Measurements from ENCODE around the gene EXD3. TPM values are rescaled to one million over a fixed set of nuclear protein-coding genes. Genes with fewer than 3 reads are reported as not detected.
A peak's percentile ranks its signal among the peaks of the same experiment; 100 is the strongest.

EXD3 gene
- total RNA-seq, 1 donor from 2014 or later = 11.3 TPM

DNA sequence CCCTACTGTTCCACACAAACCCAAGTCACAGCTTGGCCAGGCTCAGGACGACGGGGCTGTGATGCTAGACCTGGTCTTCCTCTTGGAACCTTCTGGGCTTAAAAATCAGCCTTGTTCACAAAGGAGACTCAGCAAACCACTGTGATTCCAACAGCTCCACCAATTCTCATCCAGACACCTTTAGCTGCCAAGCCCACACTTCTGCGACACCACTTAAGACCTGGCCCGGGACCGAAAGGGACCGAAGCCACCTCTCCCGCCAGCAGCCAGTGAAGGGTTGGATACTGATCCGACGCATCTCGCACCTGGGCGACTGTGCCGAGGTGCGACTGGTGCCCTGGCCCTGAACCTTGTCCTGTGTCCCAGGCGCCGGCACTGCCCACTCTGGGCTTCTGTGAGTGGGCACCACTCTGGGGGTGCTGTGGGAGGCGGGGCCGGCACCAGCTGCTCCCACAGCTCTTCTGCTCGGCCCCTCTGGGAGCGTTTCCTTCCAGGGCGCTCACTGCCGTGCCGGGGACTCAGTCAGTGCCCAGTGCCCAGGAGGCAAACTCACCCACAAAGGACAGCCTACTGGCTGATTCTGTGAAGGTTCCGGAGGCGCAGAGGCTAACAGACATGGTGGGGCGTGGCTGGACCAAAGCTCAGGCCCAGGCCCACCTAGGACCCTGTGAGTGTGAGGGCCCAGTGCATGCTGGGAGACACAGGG lies 50.9 kb downstream of the EXD3 start:
- DNase-seq (ENCODE audit: low spot score) = no peak
- intact Hi-C loops (cut with DNase I) = no loop called here

DNA sequence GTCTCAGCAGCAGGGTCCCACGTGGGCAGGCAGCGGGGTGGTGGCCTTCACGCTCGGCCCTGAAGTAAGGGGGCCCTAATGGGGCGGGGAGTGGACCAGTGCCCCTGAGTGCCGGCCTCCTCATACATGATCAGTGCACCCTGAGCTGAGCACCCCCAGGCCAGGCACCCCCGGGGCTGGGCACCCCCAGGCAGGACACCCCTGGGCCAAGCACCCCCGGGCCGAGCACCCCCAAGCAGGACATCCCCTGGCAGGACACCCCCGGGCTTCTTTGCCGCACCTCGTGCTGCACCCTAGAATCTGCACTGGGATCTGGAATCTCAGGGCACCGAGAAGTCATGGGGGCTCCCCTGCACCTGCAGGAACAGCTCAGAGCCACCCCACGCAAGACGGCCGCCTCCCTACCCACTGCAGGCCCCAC lies 51.4 kb downstream of the EXD3 start:
- intact Hi-C loops (cut with DNase I) = no loop called here
- DNase-seq (ENCODE audit: low spot score) = no peak

DNA sequence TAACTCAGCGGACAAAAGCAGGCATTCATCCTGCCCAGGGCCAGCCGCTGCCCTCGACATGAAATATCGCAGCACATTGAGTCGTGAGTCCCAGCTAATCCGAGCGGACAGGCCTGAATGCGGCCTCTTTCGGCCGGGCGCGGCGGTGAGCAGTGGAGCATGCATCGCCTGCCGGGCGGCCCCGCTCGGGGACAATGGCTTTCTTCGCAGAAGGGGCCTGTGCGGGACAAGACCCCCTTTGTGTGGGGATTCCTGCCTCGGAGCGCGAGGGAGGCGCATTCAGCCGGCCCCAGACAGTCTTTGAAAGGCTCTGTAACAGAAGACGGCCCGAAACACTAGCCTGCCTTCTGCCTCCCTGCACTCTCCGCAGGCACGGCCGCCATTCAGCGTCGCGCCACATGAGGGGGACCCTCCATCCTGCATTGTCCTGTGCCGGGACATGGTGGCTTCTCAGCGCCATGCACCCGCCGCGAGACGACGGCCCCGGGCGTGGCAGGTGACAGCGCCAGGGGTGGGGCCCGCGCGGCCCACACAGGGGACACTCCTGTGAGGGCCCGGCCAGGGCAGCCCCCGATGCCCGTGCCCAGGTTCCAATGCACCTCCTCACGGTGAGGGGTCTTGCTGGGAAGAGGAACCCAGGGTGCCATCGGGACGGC lies 52.0 kb downstream of the EXD3 start:
- peak; percentile 64 for DNase-seq (ENCODE audit: low spot score)
- intact Hi-C loops (cut with DNase I) = no loop called here

DNA sequence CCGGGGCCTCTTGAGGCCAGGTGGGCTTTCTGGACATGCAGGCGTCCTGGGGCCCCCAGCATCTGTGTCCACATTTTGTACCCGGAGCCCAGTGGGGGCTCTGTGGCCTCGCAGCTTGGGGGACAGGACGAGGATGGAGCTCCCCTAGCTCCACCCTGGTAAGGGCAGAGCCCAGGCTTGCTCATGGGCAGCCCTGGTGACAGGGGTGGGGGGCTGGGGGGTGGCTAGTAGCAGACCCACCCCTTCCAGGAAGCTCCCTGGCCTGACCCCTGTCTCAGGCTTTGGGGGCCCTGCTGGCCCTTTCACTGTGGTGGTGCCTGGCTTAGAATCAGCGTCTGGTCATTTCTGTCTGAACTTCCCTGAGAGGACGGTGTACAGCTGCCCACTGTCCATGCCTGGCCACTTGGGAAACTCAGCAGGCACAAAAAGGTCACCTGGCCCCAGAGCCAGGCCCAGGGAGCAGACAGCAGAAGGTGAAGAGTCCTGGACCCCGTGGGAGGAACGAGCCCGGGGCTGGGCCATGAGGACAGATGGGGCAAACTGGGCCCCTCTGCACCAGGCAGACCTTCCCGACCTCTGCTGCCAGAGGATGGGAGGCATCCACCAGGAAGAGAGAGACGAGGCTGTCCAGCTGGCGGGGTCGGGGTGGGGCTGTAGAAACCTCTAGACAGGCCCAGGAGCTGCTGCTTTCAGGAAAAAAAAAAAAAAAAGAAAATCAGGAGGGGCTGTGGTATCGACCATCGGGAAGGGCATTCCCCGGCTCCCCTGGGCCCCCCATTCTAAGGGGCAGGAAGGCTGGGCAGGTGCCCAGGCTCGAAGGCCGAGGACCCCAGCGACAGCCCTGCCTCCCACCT lies 52.8 kb downstream of the EXD3 start:
- intact Hi-C loops (cut with DNase I) = no loop called here
- DNase-seq (ENCODE audit: low spot score) = no peak

DNA sequence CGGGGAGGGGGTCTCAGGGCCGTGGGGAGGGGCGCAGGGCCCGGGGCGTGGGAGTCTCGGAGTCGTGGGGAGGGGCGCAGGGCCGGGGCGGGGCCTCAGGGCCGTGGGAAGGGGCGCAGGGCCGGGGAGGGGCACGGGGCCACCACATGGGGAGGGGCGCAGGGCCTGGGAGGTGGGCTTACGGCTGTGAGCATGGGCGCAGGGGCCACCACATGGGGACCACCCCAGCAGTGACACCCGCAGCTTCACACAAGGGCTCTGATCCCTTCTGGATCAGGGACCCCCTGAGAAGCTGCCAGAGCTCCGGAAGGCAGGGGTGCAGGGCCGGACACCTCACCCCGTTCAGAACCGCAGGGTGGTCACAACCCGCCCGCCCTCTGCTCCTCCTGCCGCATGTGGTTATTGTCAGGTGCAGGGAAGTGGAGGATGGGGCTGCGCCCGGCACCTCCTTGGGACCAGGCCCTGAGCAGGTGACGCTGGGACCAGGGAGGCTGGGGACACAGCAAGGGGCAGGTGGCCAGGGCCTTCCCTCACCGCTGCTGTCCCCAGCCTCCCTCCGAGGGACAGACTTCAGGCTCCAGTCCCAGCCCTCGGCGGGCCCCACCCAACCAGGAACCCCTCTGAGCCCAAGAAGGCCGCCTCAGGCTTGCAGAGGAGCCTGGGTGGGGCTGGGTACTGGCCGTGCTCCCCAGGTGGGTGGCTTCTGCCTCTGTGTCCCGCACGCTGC lies 53.7 kb downstream of the EXD3 start:
- intact Hi-C loops (cut with DNase I) = no loop called here
- no peak for DNase-seq (ENCODE audit: low spot score)

DNA sequence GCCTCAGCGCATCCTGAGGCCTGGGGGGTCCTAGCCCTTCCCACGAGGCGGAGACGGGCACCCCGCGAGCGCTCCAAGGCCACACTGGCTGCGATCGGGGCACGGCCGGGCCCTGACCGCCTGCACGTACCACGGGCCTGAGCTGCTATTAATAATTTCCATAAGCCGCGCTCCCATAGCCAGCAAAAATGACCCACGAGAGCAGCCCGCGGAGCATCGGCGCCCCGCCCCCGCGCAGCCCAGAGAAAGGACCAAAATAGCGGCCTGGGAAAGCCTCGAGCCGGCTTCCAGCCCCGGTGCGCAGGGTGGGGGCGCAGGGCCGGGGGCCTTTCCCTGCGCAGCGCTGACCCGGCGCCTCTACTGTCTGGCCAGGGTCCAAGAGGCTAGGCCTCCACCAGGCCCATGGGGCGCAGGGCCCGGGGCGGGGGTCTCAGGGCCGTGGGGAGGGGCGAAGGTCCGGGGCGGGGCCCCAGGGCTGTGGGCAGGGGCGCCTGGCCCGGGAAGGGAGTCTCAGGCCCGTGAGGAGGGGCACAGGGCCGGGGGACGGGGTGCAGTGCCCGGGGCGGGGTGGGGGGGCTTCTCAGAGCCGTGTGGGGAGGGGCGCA lies 54.4 kb downstream of the EXD3 start:
- intact Hi-C loops (cut with DNase I) = no loop called here
- peak; percentile 81 for DNase-seq (ENCODE audit: low spot score)

DNA sequence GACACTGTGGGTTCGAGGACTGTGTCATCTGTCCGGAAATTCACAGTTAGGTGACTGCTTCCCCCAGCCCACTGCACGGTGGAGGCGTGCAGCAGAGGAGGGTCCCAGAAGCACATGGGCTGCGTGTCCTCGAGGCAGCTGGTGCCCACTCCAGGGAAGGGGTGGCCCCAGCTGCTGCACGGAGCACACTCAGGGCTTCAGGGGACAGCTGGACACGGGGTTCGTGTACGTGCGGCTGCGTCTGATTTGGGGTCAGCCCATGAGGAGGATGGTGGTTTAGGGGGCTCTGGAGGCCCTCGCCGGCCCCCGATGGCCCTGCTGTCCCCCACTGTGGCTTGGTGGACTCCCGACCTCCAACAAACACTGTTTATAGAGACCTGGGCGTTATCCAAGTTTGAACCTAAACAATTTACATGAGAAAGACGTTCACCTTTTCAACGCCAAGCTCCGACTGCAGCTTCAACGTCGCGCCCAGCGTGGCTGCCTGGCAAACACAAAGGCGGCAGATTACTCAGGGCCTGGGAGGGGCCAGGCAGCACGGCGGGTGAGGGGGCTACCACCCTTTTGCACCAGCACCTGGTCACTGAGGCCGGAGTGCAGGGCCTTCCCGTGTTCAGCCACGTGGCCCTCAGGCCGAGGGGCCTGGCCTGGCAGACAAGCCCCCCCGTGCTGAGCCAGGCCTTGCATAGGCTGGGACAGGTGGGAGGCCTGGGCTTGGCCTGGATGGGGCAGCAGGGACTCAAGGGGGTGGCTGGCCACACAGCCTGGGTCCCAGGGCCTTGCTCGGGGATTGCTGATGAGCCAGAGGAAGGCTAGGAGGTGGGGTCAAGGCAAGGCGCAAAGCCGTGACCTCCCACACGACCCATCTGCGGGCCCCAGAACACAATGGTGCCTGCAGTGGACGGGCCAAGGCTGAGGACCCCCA lies 55.2 kb downstream of the EXD3 start:
- no peak for DNase-seq (ENCODE audit: low spot score)
- intact Hi-C loops (cut with DNase I) = no loop called here

DNA sequence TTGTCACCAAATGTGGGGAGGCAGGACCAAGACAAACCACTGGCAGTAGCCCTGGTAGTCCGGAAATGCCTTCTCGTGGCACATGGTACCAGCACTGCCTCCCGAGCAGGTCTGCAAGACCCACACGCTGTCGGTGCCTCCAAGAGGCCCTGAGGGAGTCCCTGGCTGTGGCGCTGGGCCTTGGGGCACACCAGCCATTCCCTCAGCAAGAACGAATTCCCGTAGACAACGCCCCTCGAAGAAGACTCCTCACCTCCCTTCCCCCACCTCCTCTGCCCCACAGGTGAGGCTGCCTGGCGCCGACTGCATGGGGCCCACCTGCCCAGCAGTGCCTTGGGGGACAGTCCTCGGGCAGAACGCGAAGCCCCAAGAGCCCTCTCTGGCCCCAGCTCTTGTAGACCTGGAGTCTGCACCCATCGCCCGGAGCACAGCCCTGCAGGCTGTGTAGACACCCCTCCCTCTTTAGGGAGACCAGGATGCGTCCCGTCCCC lies 56.0 kb downstream of the EXD3 start:
- DNase-seq (ENCODE audit: low spot score) = peak; percentile 68
- intact Hi-C loops (cut with DNase I) = no loop called here

DNA sequence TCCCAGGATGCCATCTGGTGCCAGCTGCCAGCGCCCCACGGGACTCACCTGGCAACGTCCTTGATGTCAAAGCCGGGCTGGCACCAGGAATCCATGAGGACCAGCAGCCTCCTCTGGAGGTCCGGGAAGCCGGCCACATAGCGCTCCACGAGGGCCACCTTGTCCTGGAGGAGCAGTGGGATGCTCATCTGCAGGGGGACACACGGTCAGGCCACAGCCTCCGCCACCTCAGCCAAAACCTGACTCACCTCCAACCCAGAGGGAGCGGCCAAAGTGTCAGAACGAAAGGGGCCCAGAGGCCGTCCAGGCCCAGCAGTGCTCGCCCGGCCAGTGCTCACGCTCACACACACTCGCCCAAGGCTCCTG lies 56.5 kb downstream of the EXD3 start:
- peak; percentile 65 for DNase-seq (ENCODE audit: low spot score)
- intact Hi-C loops (cut with DNase I) = no loop called here

DNA sequence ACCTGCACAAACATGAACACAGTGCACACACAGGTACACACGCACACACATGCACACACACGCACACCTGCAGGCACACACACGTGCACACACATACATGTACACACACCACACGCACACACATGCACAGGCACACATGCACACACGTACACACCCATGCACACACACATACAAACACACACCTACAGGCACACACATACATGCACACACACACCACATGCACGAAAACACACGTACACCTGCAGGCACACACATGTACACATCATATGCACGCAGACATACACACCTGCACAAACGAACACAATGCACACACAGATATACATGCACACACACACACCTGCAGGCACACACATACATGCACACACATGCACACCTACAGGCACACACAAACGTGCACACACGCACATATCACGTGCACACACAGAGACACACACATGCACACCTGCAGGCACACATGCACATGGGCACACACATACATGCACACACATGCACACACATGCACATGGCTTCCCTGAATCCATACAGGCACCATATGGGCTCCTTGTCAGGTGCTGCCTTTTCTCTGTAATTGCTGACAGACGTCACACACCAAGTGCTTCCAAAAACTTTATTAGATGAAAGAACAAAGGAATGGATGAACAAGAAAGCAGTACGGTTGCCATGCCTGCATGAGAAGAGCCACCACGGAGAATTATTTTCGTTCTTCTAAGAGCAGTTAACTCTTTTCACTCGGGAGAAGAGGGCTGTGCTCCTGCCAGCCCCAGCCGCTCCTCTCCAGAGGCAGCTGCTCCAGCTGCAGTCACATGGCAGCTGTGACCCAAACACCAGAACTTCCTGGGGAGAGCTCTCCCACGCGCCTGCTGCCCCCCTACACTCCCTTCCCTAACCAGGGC lies 57.2 kb downstream of the EXD3 start:
- intact Hi-C loops (cut with DNase I) = no loop called here
- no peak for DNase-seq (ENCODE audit: low spot score)

DNA sequence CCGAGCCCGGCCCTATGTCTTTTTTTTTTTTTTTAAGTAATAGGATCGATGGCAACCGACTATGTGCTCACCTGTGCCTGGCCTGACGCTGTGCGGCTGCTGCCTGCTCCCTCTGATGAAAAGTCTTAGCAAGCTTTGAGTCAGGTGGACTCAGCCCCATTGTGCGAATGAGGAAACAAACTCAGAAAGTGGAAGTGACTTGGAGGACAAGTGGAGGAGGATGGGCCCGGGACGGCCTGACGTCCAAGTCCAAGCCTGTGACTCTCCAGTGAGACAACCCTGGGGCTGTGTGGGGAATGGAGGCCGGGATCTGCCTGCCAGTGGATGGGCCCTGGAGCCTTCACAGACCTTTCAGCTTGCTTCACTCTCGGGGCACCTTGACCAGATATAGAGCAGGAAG lies 57.9 kb downstream of the EXD3 start:
- no peak for DNase-seq (ENCODE audit: low spot score)
- intact Hi-C loops (cut with DNase I) = no loop called here

DNA sequence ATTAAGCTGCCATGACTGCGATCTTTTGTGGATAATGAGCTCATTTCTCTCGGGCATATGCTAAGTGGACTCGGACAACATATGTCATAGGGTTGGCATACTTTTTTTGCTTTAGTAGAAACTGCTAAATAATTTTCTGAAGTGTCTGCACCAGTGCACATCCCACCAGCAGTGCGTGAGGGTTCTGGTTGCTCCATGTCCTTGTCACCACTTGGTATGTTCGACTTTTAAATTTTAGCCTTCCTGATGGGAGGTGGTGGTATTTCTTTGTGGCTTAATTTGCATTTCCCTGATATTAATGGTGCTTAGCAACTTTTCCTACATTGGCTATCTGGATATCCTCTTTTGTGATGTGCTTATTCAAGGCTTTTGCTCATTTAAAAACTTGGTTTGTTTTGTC lies 63.1 kb downstream of the EXD3 start:
- intact Hi-C loops (cut with DNase I) = no loop called here
- DNase-seq (ENCODE audit: low spot score) = no peak

DNA sequence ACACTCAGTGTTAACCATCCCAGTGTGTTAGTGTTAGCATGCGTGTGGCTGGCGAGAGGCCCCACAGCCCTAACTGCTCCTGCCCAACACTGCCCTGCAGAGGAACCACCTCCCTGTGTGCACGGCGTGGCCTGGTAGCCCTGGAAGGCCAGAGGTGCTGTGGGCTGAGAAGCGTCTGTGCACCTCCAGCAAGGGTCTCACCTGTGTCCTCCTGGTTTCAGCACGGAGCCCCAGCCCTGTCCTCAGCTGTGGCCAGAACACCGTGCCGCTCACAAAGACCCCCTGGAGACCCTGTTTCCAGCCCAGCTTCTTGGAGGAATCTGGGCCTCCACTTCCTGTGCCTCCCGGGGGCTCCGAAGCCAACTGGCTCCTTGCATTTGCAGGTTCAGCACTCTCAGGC lies 64.8 kb downstream of the EXD3 start:
- DNase-seq (ENCODE audit: low spot score) = no peak
- intact Hi-C loops (cut with DNase I) = no loop called here

DNA sequence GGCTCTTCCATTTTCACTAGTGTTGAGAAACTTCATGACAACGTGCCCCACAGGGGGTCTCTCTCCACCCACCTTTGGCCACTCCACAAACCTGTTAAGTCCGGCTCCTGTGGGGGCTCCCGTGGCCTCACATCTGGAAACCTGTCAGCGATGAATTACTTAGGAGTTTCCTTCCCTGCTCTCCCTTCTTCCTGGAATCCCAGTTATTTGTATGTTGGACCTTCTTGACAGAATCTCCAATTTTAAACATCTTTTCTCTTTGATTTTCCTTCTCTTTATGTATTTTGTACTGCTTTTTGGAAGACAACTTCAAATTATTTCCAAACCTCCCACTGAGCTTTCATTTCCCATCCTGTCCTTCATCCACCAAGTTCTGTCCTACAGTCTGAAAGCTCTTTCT lies 65.8 kb downstream of the EXD3 start:
- intact Hi-C loops (cut with DNase I) = no loop called here
- no peak for DNase-seq (ENCODE audit: low spot score)

DNA sequence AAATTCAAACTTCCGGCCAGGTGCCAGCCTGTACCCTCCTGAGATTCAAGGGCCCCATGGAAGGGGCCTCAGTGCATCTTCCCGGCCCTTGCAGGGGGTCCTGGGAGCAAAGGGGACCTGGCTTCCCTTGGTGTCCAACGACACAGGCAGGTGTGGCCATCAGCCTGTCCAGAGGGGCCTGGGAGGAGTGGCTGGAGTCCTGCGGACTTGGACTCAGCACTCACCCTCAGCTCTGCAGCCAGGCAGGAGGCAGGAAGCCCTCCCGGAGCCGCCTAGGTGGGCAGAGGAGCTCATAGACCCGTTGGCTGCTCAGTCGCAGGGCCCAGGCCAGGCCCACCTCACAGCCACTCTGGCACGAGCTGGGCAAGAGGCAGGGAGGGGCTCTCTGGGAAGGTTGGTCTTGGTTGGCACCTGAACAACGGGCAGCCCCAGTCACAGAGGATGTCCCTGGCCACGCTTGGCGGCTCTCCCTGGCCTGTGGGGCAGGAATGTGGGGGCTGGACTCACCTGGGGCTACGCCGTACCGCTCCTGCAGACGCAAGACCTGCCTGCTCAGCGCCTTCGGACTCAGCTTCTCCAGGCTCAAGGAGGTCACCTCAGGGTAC lies 67.1 kb downstream of the EXD3 start:
- intact Hi-C loops (cut with DNase I) = no loop called here

DNA sequence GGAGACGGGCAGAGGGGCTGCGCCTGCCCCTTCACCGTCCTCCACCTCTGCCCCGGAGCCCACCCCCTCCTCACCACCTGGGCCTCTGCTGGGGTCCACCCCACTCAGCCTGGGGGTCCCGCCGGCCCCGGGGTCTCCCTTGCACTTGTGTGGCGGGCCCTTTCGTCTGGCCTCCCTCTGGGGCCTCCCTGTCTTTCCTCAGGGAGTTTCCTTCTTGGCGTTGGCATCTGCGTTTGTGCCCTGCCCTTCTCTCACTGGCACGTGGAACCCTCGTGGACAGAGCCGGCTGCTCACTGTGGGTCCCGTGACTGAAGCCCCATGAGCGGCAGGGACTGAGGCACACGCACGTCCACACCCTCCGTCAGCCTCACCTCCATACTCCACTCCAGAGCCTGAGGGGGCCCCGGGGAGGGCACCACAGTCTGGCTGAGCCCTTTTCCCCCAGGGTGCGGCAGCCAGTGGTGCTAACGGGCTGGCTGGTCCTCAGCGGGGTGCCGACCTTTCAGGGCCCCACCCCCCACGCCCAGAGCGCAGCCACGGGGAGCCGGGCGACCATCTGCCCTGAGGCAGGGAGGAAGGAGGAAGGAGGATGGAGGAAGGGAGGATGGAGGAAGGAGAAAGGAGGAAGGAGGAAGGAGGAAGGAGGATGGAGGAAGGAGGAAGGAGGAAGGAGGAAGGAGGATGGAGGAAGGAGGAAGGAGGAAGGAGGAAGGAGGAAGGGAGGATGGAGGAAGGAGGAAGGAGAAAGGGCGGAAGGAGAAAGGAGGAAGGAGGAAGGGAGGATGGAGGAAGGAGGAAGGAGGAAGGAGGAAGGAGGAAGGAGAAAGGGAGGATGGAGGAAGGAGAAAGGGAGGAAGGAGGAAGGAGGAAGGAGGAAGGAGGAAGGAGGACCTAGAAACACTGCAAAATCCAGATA lies 67.9 kb downstream of the EXD3 start:
- no peak for DNase-seq (ENCODE audit: low spot score)
- intact Hi-C loops (cut with DNase I) = no loop called here

More for the DNA sequence above, 67.1 kb downstream of the EXD3 start:
- no peak for DNase-seq (ENCODE audit: low spot score)
